MM.1S (cell line): ENCODE data around the gene TTC39C.

Experiments
- CTCF ChIP-seq: fragments of 300-600 bp; sonication (generic); IDR thresholded peaks from 2 replicates; pipeline ENCODE4 v1.5.1; 2016; ENCODE audit warnings: antibody characterized with exemption, low read length, mixed read lengths
- EZH2 ChIP-seq: fragments of 300-600 bp; sonication (generic); optimal IDR thresholded peaks from 2 replicates; pipeline ENCODE3; 2017; ENCODE audit warnings: low read depth, mild to moderate bottlenecking, antibody characterized with exemption, low read length, mixed read lengths

DNA sequence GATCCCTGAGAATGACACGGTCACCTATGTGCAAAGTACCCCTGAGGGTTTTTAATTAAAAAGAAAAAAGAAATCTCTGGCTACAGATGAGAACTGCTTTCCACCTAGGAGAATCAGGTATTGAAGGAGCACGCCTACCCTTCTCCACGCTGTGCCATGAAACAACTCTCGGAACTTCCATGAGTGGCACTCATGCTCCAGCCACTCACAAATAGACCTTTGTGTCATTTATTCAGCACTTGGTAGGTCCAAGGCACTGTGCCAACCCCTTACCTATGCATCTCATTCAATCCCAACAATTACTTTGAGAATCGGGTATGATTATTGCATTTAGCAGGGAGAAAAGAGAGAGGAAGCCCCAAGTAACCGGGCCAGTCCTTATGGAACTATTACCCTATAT, 44.9 kb upstream of the TTC39C start:
- no peak for TF ChIP-seq CTCF
- no peak for TF ChIP-seq EZH2
